Calu3 (cell line): ENCODE measurements around the gene IRX4. TPM values are rescaled to one million over a fixed set of nuclear protein-coding genes. Genes with fewer than 3 reads are reported as not detected.

Experiments used
- BruUV-seq: library from RNA; stranded (reverse); fragments of 400-500 nt; replicated peaks from 2 replicates; lab custom pipeline; 2021; lab: Mats Ljungman, UMichigan
- CTCF ChIA-PET: fragments of 300-600 bp; sonication (Branson Sonifier 250); formaldehyde crosslinking; loops from one replicate; lab custom pipeline; 2022; ENCODE audit warnings: antibody characterized with exemption; lab: Charles Lee
- DNase-seq: peaks from one replicate; pipeline ENCODE4 v3.0.0; 2022
- H3K27ac Mint-ChIP-seq: one replicate; pipeline ENCODE4 v1.8.0; 2022; ENCODE audit warnings: mixed read lengths; ENCODE audit not compliant: unreplicated experiment
- H3K27me3 Mint-ChIP-seq: one replicate; pipeline ENCODE4 v1.8.0; 2022; ENCODE audit warnings: mixed read lengths; ENCODE audit not compliant: unreplicated experiment
- H3K36me3 Mint-ChIP-seq: one replicate; pipeline ENCODE4 v1.8.0; 2022; ENCODE audit warnings: mild to moderate bottlenecking, moderate library complexity, mixed read lengths; ENCODE audit not compliant: insufficient read depth, unreplicated experiment
- H3K4me1 Mint-ChIP-seq: one replicate; pipeline ENCODE4 v1.8.0; 2022; ENCODE audit warnings: mild to moderate bottlenecking, low read depth, mixed read lengths; ENCODE audit not compliant: unreplicated experiment
- H3K4me3 Mint-ChIP-seq: one replicate; pipeline ENCODE4 v1.8.0; 2022; ENCODE audit warnings: mild to moderate bottlenecking, low read depth, moderate library complexity, mixed read lengths; ENCODE audit not compliant: unreplicated experiment
- H3K9me3 Mint-ChIP-seq: one replicate; pipeline ENCODE4 v1.8.0; 2022; ENCODE audit warnings: low read depth, mixed read lengths; ENCODE audit not compliant: unreplicated experiment
- CTCF ChIP-seq: fragments of 200-600 bp; IDR thresholded peaks from one replicate; pipeline ENCODE4 v1.8.0; 2022; ENCODE audit warnings: antibody characterized with exemption; ENCODE audit not compliant: unreplicated experiment
- intact Hi-C: fragments of 100-400 bp; cut with micrococcal nuclease; formaldehyde crosslinking; loops from one replicate; pipeline ENCODE4 v1.10.0; 2022; ENCODE audit not compliant: unreplicated experiment
- total RNA-seq: library from RNA; stranded (reverse); gene quantifications from 2 replicates; pipeline ENCODE4 v1.2.3, GENCODE V29; 2022

IRX4 gene
- total RNA-seq, 1 experiment from 2014 or later = not detected

- TF ChIP-seq CTCF = no peak
- Mint-ChIP-seq H3K4me3 (no peak overlapping the region), H3K27ac (no peak overlapping the region), H3K36me3 (peaks cover 5% of the 10 kb centered on the region), H3K9me3 (peaks cover 6% of the 10 kb centered on the region), H3K27me3 (peaks cover 14% of the 10 kb centered on the region), H3K4me1 (no peaks in the 10 kb centered on the region)
- BruUV-seq = no TSS peak
- CTCF ChIA-PET = no interaction called here
- no peak for DNase-seq
- intact Hi-C loops = no loop called here
These were observed 5.3 kb downstream of the IRX4 start for GRCh38 chr5:1877103-1878049.

GRCh38 chr5:1876660-1877064, 6.1 kb downstream of the IRX4 start:
- DNase-seq = no peak
- BruUV-seq = no TSS peak
- H3K4me1 Mint-ChIP-seq = no peaks in the 10 kb centered on the region
- peaks cover 14% of the 10 kb centered on the region for H3K27me3 Mint-ChIP-seq
- peaks cover 5% of the 10 kb centered on the region for H3K36me3 Mint-ChIP-seq
- H3K27ac Mint-ChIP-seq = no peak overlapping the region
- CTCF ChIA-PET = no interaction called here
- intact Hi-C loops = no loop called here
- H3K9me3 Mint-ChIP-seq = peaks cover 6% of the 10 kb centered on the region
- H3K4me3 Mint-ChIP-seq = no peak overlapping the region
- TF ChIP-seq CTCF = no peak

GRCh38 chr5:1875843-1876659, 6.7 kb downstream of the IRX4 start:
- TF ChIP-seq CTCF = no peak
- no TSS peak for BruUV-seq
- intact Hi-C loops = no loop called here
- CTCF ChIA-PET = no interaction called here
- Mint-ChIP-seq H3K27ac (no peak overlapping the region), H3K36me3 (peaks cover 5% of the 10 kb centered on the region), H3K4me1 (no peaks in the 10 kb centered on the region), H3K9me3 (peaks cover 6% of the 10 kb centered on the region), H3K4me3 (no peak overlapping the region), H3K27me3 (peaks cover 14% of the 10 kb centered on the region)
- DNase-seq = no peak

GRCh38 chr5:1875281-1875842, 7.4 kb downstream of the IRX4 start:
- no peaks in the 10 kb centered on the region for H3K4me1 Mint-ChIP-seq
- no peak for TF ChIP-seq CTCF
- no peak overlapping the region for H3K4me3 Mint-ChIP-seq
- intact Hi-C loops = no loop called here
- H3K9me3 Mint-ChIP-seq = peaks cover 6% of the 10 kb centered on the region
- H3K27ac Mint-ChIP-seq = no peak overlapping the region
- H3K27me3 Mint-ChIP-seq = peaks cover 10% of the 10 kb centered on the region
- CTCF ChIA-PET = no interaction called here
- no TSS peak for BruUV-seq
- peaks cover 5% of the 10 kb centered on the region for H3K36me3 Mint-ChIP-seq
- no peak for DNase-seq
